Measurements from ENCODE around the gene GPR39.

GPR39 gene

DNA sequence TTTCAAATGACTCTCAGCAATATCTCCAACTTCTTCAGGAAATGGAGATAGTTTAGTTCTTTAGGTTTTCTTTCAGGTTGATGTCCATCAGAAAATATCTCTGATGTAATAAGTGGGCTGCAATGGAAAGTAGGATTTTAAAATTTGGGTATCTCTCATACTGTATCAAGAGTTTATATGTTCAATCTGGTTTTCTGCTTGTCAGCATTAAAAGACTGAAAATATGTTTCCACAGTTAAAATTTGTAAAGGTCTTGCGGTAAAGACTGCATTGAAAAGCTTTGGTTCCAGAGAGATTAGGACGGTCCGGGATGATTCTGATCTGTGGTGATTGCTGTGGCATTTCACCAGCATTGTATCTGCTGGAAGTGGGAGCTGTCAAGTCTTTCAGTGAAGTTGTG is 170.2 kb downstream of the GPR39 start:
- DNase-seq (ENCODE audit: low read depth): no peak
- H3K4me3 ChIP-seq (ENCODE audit: low read depth, low read length): no peak overlapping the region
- TF ChIP-seq, protein P1, sequence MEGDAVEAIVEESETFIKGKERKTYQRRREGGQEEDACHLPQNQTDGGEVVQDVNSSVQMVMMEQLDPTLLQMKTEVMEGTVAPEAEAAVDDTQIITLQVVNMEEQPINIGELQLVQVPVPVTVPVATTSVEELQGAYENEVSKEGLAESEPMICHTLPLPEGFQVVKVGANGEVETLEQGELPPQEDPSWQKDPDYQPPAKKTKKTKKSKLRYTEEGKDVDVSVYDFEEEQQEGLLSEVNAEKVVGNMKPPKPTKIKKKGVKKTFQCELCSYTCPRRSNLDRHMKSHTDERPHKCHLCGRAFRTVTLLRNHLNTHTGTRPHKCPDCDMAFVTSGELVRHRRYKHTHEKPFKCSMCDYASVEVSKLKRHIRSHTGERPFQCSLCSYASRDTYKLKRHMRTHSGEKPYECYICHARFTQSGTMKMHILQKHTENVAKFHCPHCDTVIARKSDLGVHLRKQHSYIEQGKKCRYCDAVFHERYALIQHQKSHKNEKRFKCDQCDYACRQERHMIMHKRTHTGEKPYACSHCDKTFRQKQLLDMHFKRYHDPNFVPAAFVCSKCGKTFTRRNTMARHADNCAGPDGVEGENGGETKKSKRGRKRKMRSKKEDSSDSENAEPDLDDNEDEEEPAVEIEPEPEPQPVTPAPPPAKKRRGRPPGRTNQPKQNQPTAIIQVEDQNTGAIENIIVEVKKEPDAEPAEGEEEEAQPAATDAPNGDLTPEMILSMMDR (IDR thresholded peaks at IDR 0.05; ENCODE audit: control insufficient read depth, extremely low read depth, insufficient read depth): no peak

DNA sequence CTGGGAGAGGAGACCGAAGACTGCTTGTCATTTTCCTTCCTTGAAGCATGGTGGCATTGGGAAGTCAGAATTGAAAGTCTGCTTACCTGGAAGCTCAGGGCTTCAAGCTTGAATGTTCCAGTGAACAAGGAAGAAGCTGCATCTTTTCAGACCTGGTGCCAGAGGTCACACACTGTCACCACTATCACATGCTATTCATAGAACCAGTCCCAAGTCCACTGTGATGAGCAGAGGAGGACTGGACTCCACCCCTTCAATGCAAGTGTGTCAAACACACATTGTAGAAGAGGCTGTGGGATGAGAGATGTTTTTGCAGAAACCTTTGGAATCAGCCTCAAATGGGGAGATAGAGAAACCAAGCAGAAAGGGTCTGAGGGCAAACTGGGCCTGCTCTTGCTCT is 172.0 kb downstream of the GPR39 start:
- TF ChIP-seq, protein P1 (IDR thresholded peaks at IDR 0.05; ENCODE audit: control insufficient read depth, extremely low read depth, insufficient read depth): no peak
- no peak overlapping the region for H3K4me3 ChIP-seq (ENCODE audit: low read depth, low read length)
- DNase-seq (ENCODE audit: low read depth): no peak

DNA sequence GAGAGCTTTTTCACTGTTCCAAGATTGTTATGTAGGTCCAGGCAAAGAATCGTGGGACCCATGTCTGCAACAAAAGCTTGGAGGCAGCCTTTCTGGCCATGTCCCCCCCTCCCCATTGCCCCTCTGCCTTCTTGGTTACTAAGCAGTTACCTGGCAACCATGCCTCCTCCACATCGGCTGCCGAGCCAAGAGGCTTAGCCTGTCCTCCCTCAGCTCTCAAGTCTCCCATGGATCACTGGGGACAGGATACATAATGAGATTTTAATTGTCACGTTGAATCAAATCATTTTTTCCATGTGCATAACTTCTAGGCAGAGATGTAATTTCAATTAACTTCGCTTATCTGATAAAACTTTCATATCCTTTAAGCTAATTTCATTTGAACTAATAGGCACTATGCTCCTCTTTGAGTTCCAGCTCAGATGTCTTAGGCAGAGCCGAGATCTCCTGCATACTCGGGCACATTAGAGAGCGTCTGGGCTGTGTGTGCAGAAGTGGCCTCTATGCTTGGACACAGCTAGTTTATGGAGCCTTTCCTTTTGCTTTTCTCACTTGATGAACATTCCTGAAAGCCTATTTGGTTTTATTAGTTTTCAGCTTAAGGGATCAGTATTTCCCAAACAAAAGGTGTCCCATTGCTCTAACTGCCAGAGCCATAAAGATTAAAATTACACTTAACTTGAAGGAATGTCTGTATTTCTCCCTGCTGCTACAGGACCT is 172.7 kb downstream of the GPR39 start:
- DNase-seq (ENCODE audit: low read depth): no peak
- TF ChIP-seq, protein P1 (IDR thresholded peaks at IDR 0.05; ENCODE audit: control insufficient read depth, extremely low read depth, insufficient read depth): no peak

DNA sequence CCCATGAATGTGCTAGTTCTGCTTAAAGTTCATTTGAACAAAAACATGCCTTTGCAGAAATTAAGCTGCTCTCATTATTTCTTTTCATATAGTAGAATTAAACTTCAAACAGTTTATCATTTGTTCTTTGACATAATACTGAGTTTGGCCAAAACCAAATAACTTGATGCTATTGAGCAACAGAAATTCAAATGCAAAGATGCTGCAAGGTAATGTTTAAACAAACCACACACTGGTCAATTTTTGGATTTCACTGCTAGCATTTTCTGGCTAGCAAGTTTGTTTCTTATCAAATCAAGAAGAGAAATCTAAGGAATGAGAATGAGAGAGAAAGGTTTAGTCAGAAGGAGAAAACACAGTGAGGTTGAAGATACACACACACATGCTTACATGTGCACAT is 173.4 kb downstream of the GPR39 start:
- no peak for DNase-seq (ENCODE audit: low read depth)
- no peak overlapping the region for H3K4me3 ChIP-seq (ENCODE audit: low read depth, low read length)
- TF ChIP-seq, protein P1 (IDR thresholded peaks at IDR 0.05; ENCODE audit: control insufficient read depth, extremely low read depth, insufficient read depth): no peak

More for the DNA sequence above, 172.7 kb downstream of the GPR39 start:
- no peak overlapping the region for H3K4me3 ChIP-seq (ENCODE audit: low read depth, low read length)

DNA sequence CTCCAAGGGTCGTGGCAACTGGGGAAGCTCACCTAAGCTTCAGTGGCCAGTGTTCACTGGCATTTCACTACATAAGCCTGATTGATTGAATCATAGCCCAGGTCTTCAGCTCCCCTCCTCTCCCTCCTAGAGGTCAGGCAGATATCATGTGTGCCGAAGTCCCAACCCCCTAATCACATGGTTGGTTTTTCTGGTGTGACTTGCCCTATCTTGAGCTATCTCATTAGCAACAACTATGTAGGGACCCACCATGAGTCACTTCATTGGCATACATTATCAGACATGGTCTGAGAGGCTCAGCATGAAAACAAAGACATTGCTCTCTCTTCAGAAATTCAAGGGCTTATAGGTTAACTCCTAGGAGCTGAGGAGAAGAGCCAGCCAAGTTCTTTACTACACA is 176.6 kb downstream of the GPR39 start:
- no peak overlapping the region for H3K4me3 ChIP-seq (ENCODE audit: low read depth, low read length)
- TF ChIP-seq, protein P1 (IDR thresholded peaks at IDR 0.05; ENCODE audit: control insufficient read depth, extremely low read depth, insufficient read depth): no peak
- no peak for DNase-seq (ENCODE audit: low read depth)

DNA sequence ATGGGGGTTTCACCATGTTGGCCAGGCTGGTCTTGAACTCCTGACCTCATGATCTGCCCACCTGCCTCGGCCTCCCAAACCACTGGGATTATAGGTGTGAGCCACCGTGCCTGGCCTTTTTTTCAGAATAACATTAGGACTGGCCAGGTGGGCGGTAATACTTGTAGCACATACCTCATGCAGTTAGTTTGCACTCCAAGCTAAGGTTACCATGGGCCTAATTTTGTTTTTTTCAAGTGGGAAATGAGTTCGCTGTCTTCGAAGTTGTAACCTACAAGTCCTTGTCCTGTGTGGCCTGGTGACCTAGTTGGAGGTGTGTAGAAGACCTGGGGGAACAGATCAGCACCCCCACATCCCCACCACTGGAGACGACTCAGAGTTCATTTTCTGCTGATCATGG is 178.6 kb downstream of the GPR39 start:
- DNase-seq (ENCODE audit: low read depth): no peak
- TF ChIP-seq, protein P1 (IDR thresholded peaks at IDR 0.05; ENCODE audit: control insufficient read depth, extremely low read depth, insufficient read depth): no peak
- H3K4me3 ChIP-seq (ENCODE audit: low read depth, low read length): no peak overlapping the region

DNA sequence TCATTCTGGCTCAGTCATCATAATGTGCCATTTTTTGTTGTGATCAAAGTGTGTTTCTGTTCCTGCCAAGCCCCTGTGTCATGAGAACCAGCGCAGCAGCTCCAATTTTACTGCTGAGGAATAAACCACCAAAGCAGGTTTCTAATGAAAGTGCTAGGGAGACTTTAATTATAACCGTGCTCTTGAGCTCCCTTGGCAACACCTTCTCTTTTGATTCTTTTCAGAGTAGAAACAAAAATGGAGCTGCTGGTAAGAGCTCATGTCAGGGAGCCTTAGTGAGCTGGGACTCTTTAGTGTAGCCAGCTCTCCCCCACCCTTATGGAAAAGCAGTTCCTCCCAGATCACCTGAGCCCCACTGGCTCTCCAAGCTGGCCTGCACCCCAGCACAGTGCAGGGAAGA is 179.1 kb downstream of the GPR39 start:
- TF ChIP-seq, protein P1 (IDR thresholded peaks at IDR 0.05; ENCODE audit: control insufficient read depth, extremely low read depth, insufficient read depth): no peak
- H3K4me3 ChIP-seq (ENCODE audit: low read depth, low read length): no peak overlapping the region
- no peak for DNase-seq (ENCODE audit: low read depth)
